ENCODE results near the gene TPRG1. TPM values are rescaled to one million over a fixed set of nuclear protein-coding genes. Genes with fewer than 3 reads are reported as not detected.

The TPRG1 gene
- total RNA-seq, 4 donors from 2014 or later, result 18.9 to 46.2 (median 36.9) TPM

DNA sequence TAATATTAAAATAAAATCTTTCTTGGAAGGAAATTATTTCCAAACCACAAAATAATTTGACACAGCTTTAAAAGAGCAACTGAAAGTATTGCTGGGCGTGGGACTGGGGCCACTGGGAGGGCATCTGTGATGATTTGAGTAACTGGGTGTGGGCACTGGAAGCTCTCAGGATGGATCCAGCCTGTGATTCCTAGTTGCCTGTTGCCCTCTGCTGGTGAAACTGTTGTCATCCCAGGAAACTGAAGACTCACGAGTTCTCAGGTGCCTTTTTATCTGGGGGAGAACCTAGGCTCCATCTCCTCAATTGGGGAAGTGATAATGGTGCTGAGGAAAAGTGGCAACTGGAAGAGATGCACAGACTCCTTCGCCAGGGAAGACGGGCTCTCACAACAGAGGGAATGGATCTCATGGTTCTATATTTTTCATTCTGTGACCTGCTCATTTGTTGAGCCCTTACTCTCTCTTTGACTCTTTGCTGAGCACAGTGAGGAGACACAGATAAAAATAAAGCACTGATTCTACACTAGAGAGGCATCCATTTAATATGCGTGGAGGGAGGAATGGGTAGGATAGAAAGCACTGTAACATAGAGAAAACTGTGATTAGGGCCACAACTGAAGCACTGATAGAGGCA, 61.6 kb downstream of the TPRG1 start:
- peak; percentile 63 to 88 for DNase-seq (ENCODE audit: low spot score in 2 of 2)
- H3K4me3 ChIP-seq (ENCODE audit: low read depth, poor library complexity, severe bottlenecking), result no peak overlapping the region
- TF ChIP-seq POLR2A (IDR thresholded peaks at IDR 0.05), result no peak
- TF ChIP-seq, protein P1, sequence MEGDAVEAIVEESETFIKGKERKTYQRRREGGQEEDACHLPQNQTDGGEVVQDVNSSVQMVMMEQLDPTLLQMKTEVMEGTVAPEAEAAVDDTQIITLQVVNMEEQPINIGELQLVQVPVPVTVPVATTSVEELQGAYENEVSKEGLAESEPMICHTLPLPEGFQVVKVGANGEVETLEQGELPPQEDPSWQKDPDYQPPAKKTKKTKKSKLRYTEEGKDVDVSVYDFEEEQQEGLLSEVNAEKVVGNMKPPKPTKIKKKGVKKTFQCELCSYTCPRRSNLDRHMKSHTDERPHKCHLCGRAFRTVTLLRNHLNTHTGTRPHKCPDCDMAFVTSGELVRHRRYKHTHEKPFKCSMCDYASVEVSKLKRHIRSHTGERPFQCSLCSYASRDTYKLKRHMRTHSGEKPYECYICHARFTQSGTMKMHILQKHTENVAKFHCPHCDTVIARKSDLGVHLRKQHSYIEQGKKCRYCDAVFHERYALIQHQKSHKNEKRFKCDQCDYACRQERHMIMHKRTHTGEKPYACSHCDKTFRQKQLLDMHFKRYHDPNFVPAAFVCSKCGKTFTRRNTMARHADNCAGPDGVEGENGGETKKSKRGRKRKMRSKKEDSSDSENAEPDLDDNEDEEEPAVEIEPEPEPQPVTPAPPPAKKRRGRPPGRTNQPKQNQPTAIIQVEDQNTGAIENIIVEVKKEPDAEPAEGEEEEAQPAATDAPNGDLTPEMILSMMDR (IDR thresholded peaks at IDR 0.05), result no peak
- WGBS, 2 donors, result 41 to 43% methylated on average over 5 of the region's 5 CpGs
- intact Hi-C loops (cut with DNase I; ENCODE audit: low total_unique reads), result no loop called here

DNA sequence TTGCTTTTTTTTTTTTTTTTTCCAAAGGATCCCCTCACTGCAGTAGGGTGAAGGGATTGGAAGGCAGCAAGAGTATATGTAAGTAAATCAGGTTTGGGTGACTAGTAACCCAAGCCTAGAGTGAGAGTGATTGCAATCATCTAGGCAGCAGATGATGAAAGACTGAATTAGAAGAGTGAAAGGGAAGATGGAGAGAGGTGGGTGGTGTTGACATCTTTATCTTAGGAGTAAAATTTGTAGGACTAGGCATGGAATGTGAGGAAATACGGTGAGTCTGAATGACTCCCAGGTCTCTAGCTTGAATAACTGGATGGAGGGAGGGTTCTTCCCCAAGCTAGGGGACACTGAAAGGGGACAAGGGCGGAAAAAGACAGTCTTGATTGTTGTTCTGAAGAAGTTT, 63.4 kb downstream of the TPRG1 start:
- WGBS, 2 donors, result 85 to 92% methylated on average over 2 of the region's 2 CpGs
- TF ChIP-seq, protein P1 (IDR thresholded peaks at IDR 0.05), result no peak
- TF ChIP-seq POLR2A (IDR thresholded peaks at IDR 0.05), result no peak
- intact Hi-C loops (cut with DNase I; ENCODE audit: low total_unique reads), result no loop called here
- DNase-seq (ENCODE audit: low spot score in 2 of 2), result no peak
- no peak overlapping the region for H3K4me3 ChIP-seq (ENCODE audit: low read depth, poor library complexity, severe bottlenecking)

DNA sequence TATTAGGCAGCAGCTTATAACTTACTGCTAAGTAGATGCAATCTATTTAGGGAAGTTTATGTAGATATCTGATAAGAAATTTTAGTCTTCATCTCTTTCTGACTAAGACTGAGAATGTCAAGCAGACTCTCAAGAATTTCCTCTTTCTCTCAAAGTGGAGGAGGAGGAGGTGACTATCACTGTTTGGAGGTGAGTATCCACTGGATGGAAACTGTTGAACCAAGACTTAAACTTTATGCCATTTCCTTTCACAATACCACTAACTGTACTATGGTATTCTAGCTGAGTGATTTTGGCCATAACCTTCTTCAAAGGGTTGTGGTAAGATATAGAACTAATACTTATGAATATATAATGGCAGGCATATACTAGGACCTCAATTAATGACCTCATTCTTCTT, 64.6 kb downstream of the TPRG1 start:
- DNase-seq (ENCODE audit: low spot score in 2 of 2), result no peak
- no peak overlapping the region for H3K4me3 ChIP-seq (ENCODE audit: low read depth, poor library complexity, severe bottlenecking)
- intact Hi-C loops (cut with DNase I; ENCODE audit: low total_unique reads), result no loop called here
- TF ChIP-seq POLR2A (IDR thresholded peaks at IDR 0.05), result no peak
- TF ChIP-seq, protein P1 (IDR thresholded peaks at IDR 0.05), result no peak

DNA sequence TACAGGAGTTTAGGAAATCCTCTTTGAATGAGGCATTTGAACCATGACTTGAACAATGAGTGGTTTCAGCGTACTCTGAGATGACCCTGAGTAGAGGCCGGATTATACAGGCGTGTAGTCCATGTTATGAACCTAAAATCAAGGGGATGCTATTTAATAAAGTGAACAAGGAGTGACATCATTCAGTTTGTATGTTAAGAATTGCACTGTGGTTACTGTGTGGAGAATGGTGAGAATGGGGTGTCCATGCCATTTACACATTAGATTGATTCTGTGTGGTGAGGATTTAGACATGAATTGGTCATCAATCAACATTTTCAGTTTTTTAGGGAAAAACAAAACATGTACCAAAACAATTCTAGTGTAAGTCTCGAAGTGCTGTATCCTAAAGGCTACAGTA, 65.8 kb downstream of the TPRG1 start:
- WGBS, 2 donors, result 94 to 95% methylated on average over 4 of the region's 4 CpGs
- DNase-seq (ENCODE audit: low spot score in 2 of 2), result no peak
- H3K4me3 ChIP-seq (ENCODE audit: low read depth, poor library complexity, severe bottlenecking), result no peak overlapping the region
- intact Hi-C loops (cut with DNase I; ENCODE audit: low total_unique reads), result no loop called here
- TF ChIP-seq, protein P1 (IDR thresholded peaks at IDR 0.05), result no peak
- TF ChIP-seq POLR2A (IDR thresholded peaks at IDR 0.05), result no peak

DNA sequence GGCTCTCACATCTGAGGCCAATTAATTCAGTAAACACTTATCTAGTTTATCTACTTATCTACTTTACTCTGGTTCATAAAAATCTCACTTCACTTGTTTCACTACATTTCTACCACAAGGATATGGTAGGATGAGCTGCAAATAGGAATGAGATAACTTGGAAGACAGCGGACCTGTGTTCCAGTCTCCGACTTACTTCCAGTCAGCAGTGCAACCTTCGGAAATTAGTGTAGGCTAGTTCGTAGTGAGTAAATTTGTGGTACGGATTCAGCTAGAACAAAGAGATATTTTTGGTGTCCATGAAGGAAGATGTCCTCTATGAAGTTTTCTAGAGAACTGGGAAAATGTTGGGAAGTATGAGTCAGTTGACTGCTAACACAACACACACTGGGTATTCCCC, 66.3 kb downstream of the TPRG1 start:
- 95 to 97% methylated on average over 5 of the region's 5 CpGs for WGBS, 2 donors
- H3K4me3 ChIP-seq (ENCODE audit: low read depth, poor library complexity, severe bottlenecking), result no peak overlapping the region
- no peak for DNase-seq (ENCODE audit: low spot score in 2 of 2)
- intact Hi-C loops (cut with DNase I; ENCODE audit: low total_unique reads), result no loop called here
- no peak for TF ChIP-seq POLR2A (IDR thresholded peaks at IDR 0.05)
- TF ChIP-seq, protein P1 (IDR thresholded peaks at IDR 0.05), result no peak

DNA sequence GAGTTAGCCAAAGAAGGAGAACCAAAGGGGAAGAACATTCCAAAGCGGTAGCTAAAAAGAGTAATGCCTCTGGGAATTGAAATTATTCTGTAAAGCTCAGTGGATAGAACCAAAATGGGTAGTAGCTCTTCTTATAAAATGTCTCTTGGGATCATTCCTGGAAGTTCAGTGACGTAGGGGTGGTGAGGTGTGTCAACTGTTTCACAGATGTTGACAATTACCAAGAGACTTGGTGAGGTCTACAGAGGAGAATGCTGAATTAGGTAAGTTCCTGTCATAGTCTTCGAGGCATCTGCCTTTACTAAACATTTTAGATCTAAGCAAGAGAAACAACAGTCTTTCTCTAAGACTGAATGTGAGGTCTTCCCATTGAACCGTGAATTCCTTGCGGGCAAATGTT, 67.8 kb downstream of the TPRG1 start:
- intact Hi-C loops (cut with DNase I; ENCODE audit: low total_unique reads), result no loop called here
- H3K4me3 ChIP-seq (ENCODE audit: low read depth, poor library complexity, severe bottlenecking), result no peak overlapping the region
- TF ChIP-seq, protein P1 (IDR thresholded peaks at IDR 0.05), result no peak
- TF ChIP-seq POLR2A (IDR thresholded peaks at IDR 0.05), result no peak
- no peak for DNase-seq (ENCODE audit: low spot score in 2 of 2)
- WGBS, 2 donors, result 87 to 89% methylated on average over 5 of the region's 5 CpGs

Measured in lower leg skin (tissue), 4 donors.